HG02571 (cell line): ENCODE measurements around the gene RRBP1.

Source experiments
- ATAC-seq: cut with Tn5 transposase; IDR thresholded peaks from one replicate; pipeline ENCODE4 v1.9.1; 2021; ENCODE audit warnings: mild to moderate bottlenecking, moderate library complexity; ENCODE audit not compliant: unreplicated experiment

RRBP1 gene

GRCh38 chr20:17613328-17614175 lies 68.5 kb downstream of the RRBP1 start:
- ATAC-seq = no peak

- ATAC-seq = no peak
These were observed 69.1 kb downstream of the RRBP1 start for GRCh38 chr20:17612992-17613327.

GRCh38 chr20:17612287-17612991 lies 69.6 kb downstream of the RRBP1 start:
- ATAC-seq = no peak

GRCh38 chr20:17611540-17612286 lies 70.3 kb downstream of the RRBP1 start:
- no peak for ATAC-seq

- no peak for ATAC-seq
These were observed 70.8 kb downstream of the RRBP1 start for GRCh38 chr20:17611290-17611539.

- no peak for ATAC-seq
These were observed 71.3 kb downstream of the RRBP1 start for GRCh38 chr20:17610566-17611289.

- no peak for ATAC-seq
These were observed 72.1 kb downstream of the RRBP1 start for GRCh38 chr20:17609811-17610377.

- ATAC-seq = no peak
These were observed 73.1 kb downstream of the RRBP1 start for GRCh38 chr20:17608701-17609497.

GRCh38 chr20:17606001-17606400 lies 76.0 kb downstream of the RRBP1 start:
- ATAC-seq = no peak

- no peak for ATAC-seq
These were observed 76.8 kb downstream of the RRBP1 start for GRCh38 chr20:17605131-17605660.

GRCh38 chr20:17602493-17602892 lies 79.5 kb downstream of the RRBP1 start:
- no peak for ATAC-seq

- ATAC-seq = no peak
These were observed 80.1 kb downstream of the RRBP1 start for GRCh38 chr20:17601957-17602356.

- ATAC-seq = no peak
These were observed 84.0 kb downstream of the RRBP1 start for GRCh38 chr20:17598013-17598550.

- ATAC-seq = no peak
These were observed 86.2 kb downstream of the RRBP1 start for GRCh38 chr20:17595856-17596255.

GRCh38 chr20:17594443-17594842 lies 87.6 kb downstream of the RRBP1 start:
- no peak for ATAC-seq

- ATAC-seq = no peak
These were observed 88.1 kb downstream of the RRBP1 start for GRCh38 chr20:17593902-17594301.

- ATAC-seq = no peak
These were observed 91.8 kb downstream of the RRBP1 start for GRCh38 chr20:17590245-17590644.

GRCh38 chr20:17589161-17589834 lies 92.7 kb downstream of the RRBP1 start:
- no peak for ATAC-seq

- no peak for ATAC-seq
These were observed 94.2 kb downstream of the RRBP1 start for GRCh38 chr20:17587824-17588223.
